CD4-positive, alpha-beta T cell (primary cell): ENCODE data around the gene NUP62. TPM values are rescaled to one million over a fixed set of nuclear protein-coding genes. Genes with fewer than 3 reads are reported as not detected.

Experiments used
- ATAC-seq: fragments of 200-7000 bp; cut with Tn5 transposase; one replicate; pipeline ENCODE4 v1.10.0; 2022; ENCODE audit warnings: mild to moderate bottlenecking; ENCODE audit not compliant: poor library complexity
- CTCF ChIA-PET: fragments of 350-600 bp; sonication (Branson Sonifier 250); formaldehyde crosslinking; loops from one replicate; lab custom pipeline; 2021; ENCODE audit warnings: antibody characterized with exemption, inconsistent platforms; lab: Charles Lee
- POLR2A ChIA-PET: fragments of 350-600 bp; sonication (Branson Sonifier 250); formaldehyde crosslinking; loops from one replicate; lab custom pipeline; 2021; ENCODE audit warnings: antibody characterized with exemption, inconsistent platforms; lab: Charles Lee
- DNase-seq, 14 experiments: peaks; one replicate each; pipeline ENCODE4 v3.0.0-alpha.2; 2013 to 2020; ENCODE audit warnings: mixed read lengths in 2 of 14
- H3K27ac ChIP-seq, 2 donors: one replicate each; pipeline versions ENCODE4 v1.5.1 to v1.7.0; 2013; ENCODE audit warnings: low read length in 2 of 2, low read depth in 1 of 2, mild to moderate bottlenecking in 1 of 2
- H3K27me3 ChIP-seq, 2 experiments: 1 replicate in 1 of 2; 2 replicates in 1 of 2; pipeline versions ENCODE4 v1.6.1 to v1.7.0; 2013; ENCODE audit warnings: low read length in 2 of 2, control low read depth in 1 of 2, mild to moderate bottlenecking in 1 of 2, moderate library complexity in 1 of 2; ENCODE audit not compliant: insufficient read depth in 2 of 2, control insufficient read depth in 1 of 2
- H3K36me3 ChIP-seq: one replicate; pipeline ENCODE4 v1.6.1; 2013; ENCODE audit warnings: low read length, control low read depth; ENCODE audit not compliant: insufficient read depth
- H3K4me1 ChIP-seq: one replicate; pipeline ENCODE4 v1.6.1; 2013; ENCODE audit warnings: low read length, control low read depth; ENCODE audit not compliant: insufficient read depth
- H3K4me3 ChIP-seq: one replicate; pipeline ENCODE4 v1.5.1; 2013; ENCODE audit warnings: mild to moderate bottlenecking, low read length, moderate library complexity
- H3K9me3 ChIP-seq, 2 experiments: 1 replicate in 1 of 2; 2 replicates in 1 of 2; pipeline versions ENCODE4 v1.6.1 to v1.7.0; 2013; ENCODE audit warnings: low read length in 2 of 2, mild to moderate bottlenecking in 2 of 2, control low read depth in 1 of 2, moderate library complexity in 1 of 2; ENCODE audit not compliant: control insufficient read depth in 1 of 2, insufficient read depth in 1 of 2
- H3K27ac Mint-ChIP-seq: one replicate; pipeline ENCODE4 v1.8.0; 2020; ENCODE audit warnings: mixed read lengths
- H3K27me3 Mint-ChIP-seq: one replicate; pipeline ENCODE4 v1.8.0; 2021; ENCODE audit warnings: mixed read lengths
- H3K36me3 Mint-ChIP-seq: one replicate; pipeline ENCODE4 v1.8.0; 2021; ENCODE audit warnings: low read depth, mixed read lengths
- H3K4me1 Mint-ChIP-seq: one replicate; pipeline ENCODE4 v1.8.0; 2021; ENCODE audit warnings: low read depth, mixed read lengths
- H3K4me3 Mint-ChIP-seq: one replicate; pipeline ENCODE4 v1.8.0; 2020; ENCODE audit warnings: mild to moderate bottlenecking, mixed read lengths
- H3K9me3 Mint-ChIP-seq: one replicate; pipeline ENCODE4 v1.8.0; 2020; ENCODE audit warnings: mixed read lengths
- intact Hi-C, 2 experiments: fragments of 100-400 bp; cut with DNase I in 1 of 2; cut with micrococcal nuclease in 1 of 2; formaldehyde crosslinking; loops; one replicate each; pipeline versions ENCODE4 v1.15.1 to v1.9.0; 2023 to 2025; cut with DNase I, micrococcal nuclease
- total RNA-seq, 174 experiments: library from RNA in 2 of 174; stranded (reverse) in 2 of 174; gene quantifications; one replicate each; pipeline ENCODE4 v1.2.3 and lab custom pipeline; 2021 to 2026
- TF ChIP-seq, protein P1 (sequence below): fragments of 200-600 bp; IDR thresholded peaks from one replicate; pipeline ENCODE4 v1.8.0; 2022; ENCODE audit warnings: antibody characterized with exemption, mild to moderate bottlenecking

The NUP62 gene
- total RNA-seq, 2 experiments from 2014 or later = 19.2 to 21.7 TPM

DNA sequence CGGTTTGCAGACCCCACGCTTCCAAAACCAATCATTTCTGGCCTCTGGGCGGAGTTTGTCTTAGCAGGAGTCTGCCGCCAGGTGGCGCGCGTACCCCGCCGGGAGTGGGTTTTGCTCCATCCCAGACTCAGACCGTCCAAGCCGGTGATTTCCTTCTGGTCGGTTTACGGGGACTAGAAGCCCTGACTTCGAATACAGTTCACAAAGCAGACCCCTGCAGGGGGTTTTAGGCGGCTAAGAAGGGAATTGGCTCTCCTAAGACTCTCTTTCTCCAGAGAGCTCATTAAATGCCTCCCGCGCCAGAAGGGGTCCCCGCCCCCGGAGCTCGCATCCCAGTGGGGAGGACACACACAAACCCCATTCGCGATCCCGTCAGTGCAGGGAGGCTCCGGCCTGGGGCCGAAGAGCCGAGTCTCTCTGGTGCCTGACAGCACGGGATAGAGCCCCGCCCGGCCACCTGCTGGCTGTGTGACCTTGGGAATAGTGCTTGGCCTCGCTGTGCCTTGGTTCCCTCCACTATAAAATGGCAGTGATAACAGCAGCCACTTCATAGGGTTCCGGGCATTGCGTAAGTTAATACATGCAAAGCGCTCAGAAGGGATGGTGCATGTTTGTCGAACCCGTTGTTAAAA lies 8.6 kb upstream of the NUP62 start:
- no peak overlapping the region for H3K27ac Mint-ChIP-seq
- peak; percentile 73 for ATAC-seq
- intact Hi-C loops = loop anchor here (1.0 kb wide), 1 partner anchor 45 kb away; no protein-coding TSS in a partner anchor

DNA sequence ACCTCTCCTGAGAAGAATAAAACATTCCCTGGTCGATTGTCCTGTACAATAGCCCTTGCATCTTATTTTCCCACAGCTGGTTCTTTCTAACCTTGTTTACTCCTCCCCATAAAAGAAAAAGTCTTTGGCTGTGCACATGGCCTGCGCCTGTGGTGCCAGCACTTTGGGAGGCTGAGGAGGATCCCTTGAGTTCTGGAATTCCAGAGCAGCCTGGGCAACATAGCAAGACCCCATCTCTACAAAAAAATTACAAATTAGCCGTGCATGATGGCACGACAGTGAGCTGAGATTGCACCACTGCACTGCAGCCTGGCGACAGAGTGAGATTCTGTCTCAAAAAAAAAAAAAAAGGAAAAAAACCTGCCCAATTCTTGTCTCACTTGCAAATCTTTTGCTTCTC lies 7.2 kb upstream of the NUP62 start:
- H3K4me1 Mint-ChIP-seq = peaks cover 29% of the 10 kb centered on the region
- intact Hi-C loops = no loop called here
- H3K27me3 Mint-ChIP-seq = no peaks in the 10 kb centered on the region
- ChIA-PET CTCF (interaction anchor here (0.7 to 2.2 kb wide), 2 partner anchors 47 to 50 kb away, joined by 3 to 10 read pairs; no protein-coding TSS in a partner anchor), POLR2A (no interaction called here)
- H3K9me3 Mint-ChIP-seq = no peaks in the 10 kb centered on the region
- no peaks in the 10 kb centered on the region for H3K36me3 Mint-ChIP-seq
- Histone ChIP-seq H3K4me3 (no peak overlapping the region), H3K4me1 (peaks cover 27% of the 10 kb centered on the region), H3K36me3 (no peaks in the 10 kb centered on the region), H3K27ac (no peak overlapping the region), H3K27me3 (no peaks in the 10 kb centered on the region), H3K9me3 (no peaks in the 10 kb centered on the region)
- H3K4me3 Mint-ChIP-seq = peak overlapping the region; percentile 8
- TF ChIP-seq, protein P1, sequence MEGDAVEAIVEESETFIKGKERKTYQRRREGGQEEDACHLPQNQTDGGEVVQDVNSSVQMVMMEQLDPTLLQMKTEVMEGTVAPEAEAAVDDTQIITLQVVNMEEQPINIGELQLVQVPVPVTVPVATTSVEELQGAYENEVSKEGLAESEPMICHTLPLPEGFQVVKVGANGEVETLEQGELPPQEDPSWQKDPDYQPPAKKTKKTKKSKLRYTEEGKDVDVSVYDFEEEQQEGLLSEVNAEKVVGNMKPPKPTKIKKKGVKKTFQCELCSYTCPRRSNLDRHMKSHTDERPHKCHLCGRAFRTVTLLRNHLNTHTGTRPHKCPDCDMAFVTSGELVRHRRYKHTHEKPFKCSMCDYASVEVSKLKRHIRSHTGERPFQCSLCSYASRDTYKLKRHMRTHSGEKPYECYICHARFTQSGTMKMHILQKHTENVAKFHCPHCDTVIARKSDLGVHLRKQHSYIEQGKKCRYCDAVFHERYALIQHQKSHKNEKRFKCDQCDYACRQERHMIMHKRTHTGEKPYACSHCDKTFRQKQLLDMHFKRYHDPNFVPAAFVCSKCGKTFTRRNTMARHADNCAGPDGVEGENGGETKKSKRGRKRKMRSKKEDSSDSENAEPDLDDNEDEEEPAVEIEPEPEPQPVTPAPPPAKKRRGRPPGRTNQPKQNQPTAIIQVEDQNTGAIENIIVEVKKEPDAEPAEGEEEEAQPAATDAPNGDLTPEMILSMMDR = no peak
- no peak for ATAC-seq
- H3K27ac Mint-ChIP-seq = no peak overlapping the region
- no peak for DNase-seq

More for the DNA sequence above, 8.6 kb upstream of the NUP62 start:
- no peaks in the 10 kb centered on the region for H3K36me3 Mint-ChIP-seq
- H3K4me3 Mint-ChIP-seq = no peak overlapping the region
- Histone ChIP-seq H3K36me3 (no peaks in the 10 kb centered on the region), H3K4me3 (peak overlapping the region; percentile 20), H3K9me3 (no peaks in the 10 kb centered on the region), H3K27ac (no peak overlapping the region), H3K4me1 (peaks cover 19% of the 10 kb centered on the region), H3K27me3 (no peaks in the 10 kb centered on the region)
- H3K9me3 Mint-ChIP-seq = no peaks in the 10 kb centered on the region
- no peaks in the 10 kb centered on the region for H3K27me3 Mint-ChIP-seq
- peak; percentile 53 to 87 (median 72) for DNase-seq
- H3K4me1 Mint-ChIP-seq = peaks cover 18% of the 10 kb centered on the region
- TF ChIP-seq, protein P1 = peak; percentile 98
- POLR2A ChIA-PET = interaction anchor here (1.3 kb wide), 1 partner anchor 87 kb away, joined by 3 read pairs; the partner anchor contains the start of gene PTOV1
- CTCF ChIA-PET = interaction anchor here (0.6 to 2.2 kb wide), 6 partner anchors 12 to 198 kb away, joined by 3 to 10 read pairs (median 4); no protein-coding TSS in a partner anchor

GRCh38 chr19:49933643-49934042 lies 4.3 kb upstream of the NUP62 start:
- intact Hi-C loops = loop anchor here (5.0 kb wide), 2 partner anchors 36 to 579 kb away; partner anchors contain the start of genes ASPDH (in 1 of the 2), IL4I1 (in 1 of the 2) and JOSD2 (in 1 of the 2)
- ATAC-seq (no peak), DNase-seq (no peak)
- peaks cover 43% of the 10 kb centered on the region for H3K4me1 Mint-ChIP-seq
- no peak overlapping the region for H3K27ac ChIP-seq
- peaks cover 51% of the 10 kb centered on the region for H3K4me1 ChIP-seq
- peaks cover 5% of the 10 kb centered on the region for H3K27me3 Mint-ChIP-seq
- TF ChIP-seq, protein P1 = no peak
- no peaks in the 10 kb centered on the region for H3K36me3 ChIP-seq
- no peak overlapping the region for H3K4me3 Mint-ChIP-seq
- no peaks in the 10 kb centered on the region for H3K27me3 ChIP-seq
- no peak overlapping the region for H3K4me3 ChIP-seq
- POLR2A ChIA-PET = no interaction called here
- no peak overlapping the region for H3K27ac Mint-ChIP-seq
- CTCF ChIA-PET = no interaction called here
- H3K36me3 Mint-ChIP-seq = peaks cover 14% of the 10 kb centered on the region
- peaks cover 0 to 4% of the 10 kb centered on the region in 2 experiments for H3K9me3 ChIP-seq
- H3K9me3 Mint-ChIP-seq = no peaks in the 10 kb centered on the region
